Lower lobe of right lung (tissue), 2 donors: ENCODE results near the gene SLC13A3. TPM values are rescaled to one million over a fixed set of nuclear protein-coding genes. Genes with fewer than 3 reads are reported as not detected.
"Not testable (repeated sequence)": the region's sequence is repeated elsewhere in the genome, so short reads cannot be mapped to it uniquely, and the experiment has no call there.

Experiments
- ATAC-seq, 2 donors: fragments of 200-7000 bp; cut with Tn5 transposase; one replicate each; pipeline ENCODE4 v1.9.1; 2020 to 2022; ENCODE audit warnings: mild to moderate bottlenecking in 2 of 2, moderate library complexity in 2 of 2
- DNase-seq: peaks from one replicate; pipeline ENCODE4 v3.0.0-alpha.2; 2020
- H3K27ac ChIP-seq: fragments of 200-600 bp; one replicate; pipeline ENCODE4 v1.8.0; 2022
- H3K27me3 ChIP-seq: fragments of 200-600 bp; one replicate; pipeline ENCODE4 v1.8.0; 2022; ENCODE audit warnings: low read depth
- H3K36me3 ChIP-seq: fragments of 200-600 bp; one replicate; pipeline ENCODE4 v1.8.0; 2022; ENCODE audit warnings: mild to moderate bottlenecking
- H3K4me1 ChIP-seq: fragments of 200-600 bp; one replicate; pipeline ENCODE4 v1.8.0; 2022
- H3K4me3 ChIP-seq: fragments of 200-600 bp; one replicate; pipeline ENCODE4 v1.8.0; 2022; ENCODE audit warnings: mild to moderate bottlenecking
- H3K9me3 ChIP-seq: fragments of 200-600 bp; one replicate; pipeline ENCODE4 v1.8.0; 2022
- CTCF ChIP-seq: fragments of 200-600 bp; IDR thresholded peaks from one replicate; pipeline ENCODE4 v1.8.0; 2022; ENCODE audit warnings: antibody characterized with exemption, mild to moderate bottlenecking
- intact Hi-C: fragments of 100-400 bp; cut with DNase I; formaldehyde crosslinking; loops from one replicate; pipeline ENCODE4 v1.11.0; 2022
- total RNA-seq: library from RNA; stranded (reverse); fragmentation: NEBNext Ultra II Directional; extraction: Animal tissue kit (Norgen Biotek cat#: 25700); gene quantifications from one replicate; pipeline ENCODE4 v1.2.1, GENCODE V29; 2021
- donor health status: DM: no; HTN: yes; CAD: no; lungs with severe emphysema.

SLC13A3 gene
- total RNA-seq, 1 donor from 2014 or later, result 2.0 TPM

DNA sequence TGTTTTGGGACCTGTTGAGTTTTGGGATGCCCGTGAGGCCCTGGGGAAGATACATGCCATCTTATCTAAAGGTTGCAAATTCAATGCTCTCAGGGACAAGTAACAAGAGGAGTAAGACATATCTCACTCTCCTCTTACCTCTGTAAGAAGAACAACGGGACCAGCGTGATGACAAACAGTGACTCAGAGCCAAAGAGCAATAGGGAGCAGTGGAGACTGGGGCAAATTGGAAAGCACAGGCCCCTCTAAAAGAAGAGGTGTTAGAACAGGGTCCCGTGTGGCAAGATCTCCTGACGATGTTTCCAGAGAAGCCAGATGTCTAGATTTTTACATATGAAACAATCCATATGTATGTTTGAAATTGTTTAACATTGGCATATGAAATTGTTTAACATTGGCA, 26.3 kb upstream of the SLC13A3 start:
- Histone ChIP-seq H3K27me3 (no peaks in the 10 kb centered on the region), H3K9me3 (no peaks in the 10 kb centered on the region), H3K36me3 (no peaks in the 10 kb centered on the region), H3K4me3 (no peak overlapping the region), H3K27ac (no peak overlapping the region), H3K4me1 (peaks cover 13% of the 10 kb centered on the region)
- DNase-seq (no peak), ATAC-seq (no peak)
- no peak for TF ChIP-seq CTCF
- intact Hi-C loops, result no loop called here

GRCh38 chr20:46676649-46677316, 25.5 kb upstream of the SLC13A3 start:
- H3K4me3 ChIP-seq, DNase-seq, ATAC-seq, H3K9me3 ChIP-seq, H3K27me3 ChIP-seq, H3K27ac ChIP-seq, intact Hi-C loops, H3K4me1 ChIP-seq, H3K36me3 ChIP-seq: not testable (repeated sequence)

GRCh38 chr20:46674253-46675083, 23.2 kb upstream of the SLC13A3 start:
- H3K9me3 ChIP-seq, result peaks cover 15% of the 10 kb centered on the region
- ATAC-seq (no peak), DNase-seq (no peak)
- intact Hi-C loops, result no loop called here
- H3K4me3 ChIP-seq, result no peak overlapping the region
- H3K27ac ChIP-seq, result no peak overlapping the region
- no peak for TF ChIP-seq CTCF
- no peaks in the 10 kb centered on the region for H3K27me3 ChIP-seq
- H3K36me3 ChIP-seq, result no peaks in the 10 kb centered on the region
- H3K4me1 ChIP-seq, result no peaks in the 10 kb centered on the region

DNA sequence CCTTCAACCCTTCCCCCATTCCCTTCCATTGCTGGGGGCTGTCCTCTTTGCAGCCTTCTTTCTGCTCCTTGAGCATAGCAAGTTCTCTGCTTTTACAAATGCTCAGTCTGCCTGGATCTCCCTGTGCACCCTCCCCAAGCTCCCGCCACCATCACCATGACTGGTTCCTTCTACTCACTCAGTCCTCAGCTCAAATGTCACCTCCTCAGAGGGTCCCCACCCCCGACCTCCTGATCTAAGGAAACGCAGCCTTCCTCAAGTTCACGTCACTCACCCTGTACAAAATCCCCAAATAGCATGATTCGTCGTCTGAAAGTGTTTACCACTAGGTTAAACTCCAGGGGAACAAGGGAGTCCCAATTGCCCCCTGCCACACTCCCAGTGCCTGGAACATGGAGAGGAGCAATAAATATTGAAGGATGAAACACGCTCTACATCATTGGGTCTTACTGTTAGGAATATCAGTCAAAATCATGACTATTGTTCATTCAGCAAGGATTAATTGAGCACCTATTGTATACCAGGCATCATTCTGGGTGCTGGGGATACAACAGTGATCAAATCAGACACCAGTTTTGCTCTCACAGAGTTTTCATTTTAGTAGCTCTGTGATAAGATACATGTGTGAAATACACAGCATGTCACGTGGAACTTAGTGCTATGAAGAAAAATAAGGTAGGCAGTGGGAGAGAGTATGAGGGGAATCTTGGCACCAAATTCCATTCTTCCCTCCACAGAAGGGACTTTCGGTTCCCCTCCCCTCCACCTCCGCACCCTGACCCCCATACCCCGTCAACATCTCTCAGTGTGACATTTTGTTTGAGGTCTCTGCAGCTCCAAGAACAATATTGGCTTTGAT, 22.4 kb upstream of the SLC13A3 start:
- H3K27me3 ChIP-seq, result no peaks in the 10 kb centered on the region
- H3K36me3 ChIP-seq, result no peaks in the 10 kb centered on the region
- no peak for DNase-seq
- no peak for TF ChIP-seq CTCF
- no peak for ATAC-seq
- intact Hi-C loops, result no loop called here
- peaks cover 15% of the 10 kb centered on the region for H3K9me3 ChIP-seq
- H3K27ac ChIP-seq, result no peak overlapping the region
- no peak overlapping the region for H3K4me3 ChIP-seq
- no peaks in the 10 kb centered on the region for H3K4me1 ChIP-seq

- DNase-seq, result no peak
- TF ChIP-seq CTCF, result no peak
- Histone ChIP-seq H3K4me1 (no peaks in the 10 kb centered on the region), H3K27ac (no peak overlapping the region), H3K9me3 (peaks cover 15% of the 10 kb centered on the region), H3K4me3 (no peak overlapping the region), H3K27me3 (no peaks in the 10 kb centered on the region), H3K36me3 (no peaks in the 10 kb centered on the region)
- ATAC-seq, result no peak
- intact Hi-C loops, result no loop called here
These were observed 21.4 kb upstream of the SLC13A3 start for GRCh38 chr20:46672543-46673148.
